Neural progenitor cell (in vitro differentiated cells): ENCODE measurements around the gene ANKRD13D.

ENCODE experiments used
- EZH2 ChIP-seq: fragments of 200-600 bp; sonication (generic); IDR thresholded peaks from 2 replicates; pipeline ENCODE4 v1.6.1; 2017; ENCODE audit warnings: antibody characterized with exemption, mild to moderate bottlenecking, moderate library complexity
- EZH2phosphoT487 ChIP-seq: fragments of 200-600 bp; sonication (generic); IDR thresholded peaks from 2 replicates; pipeline ENCODE4 v1.6.1; 2017; ENCODE audit warnings: antibody characterized with exemption
- TF ChIP-seq, protein P1 (sequence below): fragments of 200-600 bp; sonication (generic); IDR thresholded peaks from 2 replicates; pipeline ENCODE4 v1.5.1; 2017; ENCODE audit warnings: antibody characterized with exemption, mild to moderate bottlenecking

GRCh38 chr11:67260406-67260805, 28.7 kb upstream of the ANKRD13D start:
- TF ChIP-seq, protein P1, sequence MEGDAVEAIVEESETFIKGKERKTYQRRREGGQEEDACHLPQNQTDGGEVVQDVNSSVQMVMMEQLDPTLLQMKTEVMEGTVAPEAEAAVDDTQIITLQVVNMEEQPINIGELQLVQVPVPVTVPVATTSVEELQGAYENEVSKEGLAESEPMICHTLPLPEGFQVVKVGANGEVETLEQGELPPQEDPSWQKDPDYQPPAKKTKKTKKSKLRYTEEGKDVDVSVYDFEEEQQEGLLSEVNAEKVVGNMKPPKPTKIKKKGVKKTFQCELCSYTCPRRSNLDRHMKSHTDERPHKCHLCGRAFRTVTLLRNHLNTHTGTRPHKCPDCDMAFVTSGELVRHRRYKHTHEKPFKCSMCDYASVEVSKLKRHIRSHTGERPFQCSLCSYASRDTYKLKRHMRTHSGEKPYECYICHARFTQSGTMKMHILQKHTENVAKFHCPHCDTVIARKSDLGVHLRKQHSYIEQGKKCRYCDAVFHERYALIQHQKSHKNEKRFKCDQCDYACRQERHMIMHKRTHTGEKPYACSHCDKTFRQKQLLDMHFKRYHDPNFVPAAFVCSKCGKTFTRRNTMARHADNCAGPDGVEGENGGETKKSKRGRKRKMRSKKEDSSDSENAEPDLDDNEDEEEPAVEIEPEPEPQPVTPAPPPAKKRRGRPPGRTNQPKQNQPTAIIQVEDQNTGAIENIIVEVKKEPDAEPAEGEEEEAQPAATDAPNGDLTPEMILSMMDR: no peak
- TF ChIP-seq EZH2phosphoT487 (no peak), EZH2 (no peak)
